NCI-H446 treated with DMSO at 0.1 percent for 48 hours (cell line): Measurements from ENCODE around the gene TEDC1.

Experiments
- DNase-seq: peaks from one replicate; lab custom pipeline; 2025; lab: John Stamatoyannopoulos, UW

Gene TEDC1

DNA sequence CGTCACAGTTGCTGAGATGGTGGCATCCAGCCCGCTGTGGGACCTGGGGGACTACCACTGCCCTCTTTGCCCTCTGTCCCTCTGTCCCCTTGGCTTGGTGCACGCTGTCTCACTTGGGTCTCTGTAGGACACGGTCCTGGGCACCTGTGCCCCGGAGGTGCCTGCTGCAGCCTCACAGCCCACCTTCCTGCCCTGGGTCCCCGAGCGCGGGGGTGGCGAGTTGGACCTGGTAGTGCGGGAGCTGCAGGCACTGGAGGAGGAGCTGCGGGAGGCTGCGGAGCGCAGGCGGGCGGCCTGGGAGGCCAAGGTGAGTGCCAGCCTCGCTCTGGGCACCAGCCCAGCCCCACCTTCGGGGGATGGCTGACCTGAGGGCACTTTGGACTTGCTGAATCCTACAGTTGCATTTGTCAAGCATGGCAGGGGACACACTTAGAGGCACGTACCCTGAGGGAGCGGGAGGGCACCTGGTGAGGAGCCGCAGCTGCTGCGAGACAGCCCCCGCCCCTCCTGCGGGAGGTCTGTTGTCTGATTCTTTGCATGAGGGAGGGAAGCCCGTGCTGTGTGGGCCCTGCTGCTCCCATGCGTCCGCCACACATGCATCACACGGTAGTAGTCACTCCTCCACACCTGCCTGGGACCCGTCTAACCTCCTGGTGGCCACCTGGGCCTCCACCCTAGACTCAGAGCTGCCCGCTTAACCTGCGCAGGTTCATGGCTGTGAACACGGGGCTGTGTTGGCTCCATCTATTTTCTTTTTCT is 6.8 kb downstream of the TEDC1 start:
- no peak for DNase-seq

- DNase-seq: no peak
These were observed 7.6 kb downstream of the TEDC1 start for GRCh38 chr14:105498430-105499255.

DNA sequence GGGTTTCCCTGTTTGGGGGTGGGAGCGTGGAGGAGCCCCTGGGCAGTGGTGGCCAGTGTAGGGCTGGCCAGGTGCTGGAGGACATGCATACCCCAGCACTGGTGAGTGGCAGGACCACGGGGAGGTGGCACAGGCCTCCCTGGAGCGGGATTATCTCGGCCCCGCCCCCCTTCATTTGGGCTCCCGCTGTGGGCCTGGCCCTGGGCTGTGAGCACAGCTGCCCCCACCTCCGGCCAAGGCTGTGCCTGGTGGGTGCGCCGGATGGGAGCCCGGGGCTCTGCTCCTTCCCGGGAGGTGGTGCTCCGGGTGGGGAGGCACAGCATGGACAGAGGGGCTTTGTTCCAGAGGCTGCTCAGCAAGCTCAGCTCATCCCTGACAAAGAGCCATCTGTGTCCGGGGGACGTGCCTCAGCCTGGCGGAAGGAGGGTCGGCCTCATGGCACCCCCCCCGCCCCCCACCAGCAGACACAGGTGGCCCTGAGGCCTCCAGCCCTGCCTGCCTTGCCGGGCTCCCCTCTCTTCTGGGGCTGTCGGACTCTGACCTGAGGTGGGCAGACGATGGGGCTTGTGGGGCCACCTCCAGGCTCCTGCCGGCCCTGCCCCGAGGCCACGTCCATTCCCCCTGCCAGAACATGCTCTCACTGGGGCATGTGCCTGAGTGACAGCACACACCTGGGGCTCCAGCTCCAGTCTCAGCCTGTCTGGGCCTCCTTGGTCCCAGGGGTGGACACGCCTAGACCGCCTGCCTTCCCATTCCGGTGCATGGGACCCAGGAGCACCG is 8.4 kb downstream of the TEDC1 start:
- DNase-seq: no peak

GRCh38 chr14:105500036-105500725 is 9.1 kb downstream of the TEDC1 start:
- DNase-seq: no peak

DNA sequence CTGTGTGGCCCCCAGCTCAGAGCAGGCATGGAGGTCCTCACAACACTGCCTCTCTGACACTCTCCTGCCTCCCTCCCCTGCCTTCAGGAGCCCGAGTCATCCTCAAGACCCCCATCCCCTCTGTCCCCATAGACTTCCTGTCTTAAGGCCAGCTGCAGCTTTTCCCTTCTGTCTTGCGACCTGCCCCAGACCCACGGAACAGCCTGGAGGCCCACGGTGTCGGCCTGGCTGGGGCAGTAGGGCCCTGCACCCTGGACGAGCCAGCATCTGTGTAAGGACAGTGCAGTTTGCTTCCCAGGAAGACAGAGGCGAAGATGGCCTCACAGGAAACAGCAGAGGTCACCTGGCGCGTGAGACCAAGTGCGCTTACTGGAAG is 9.7 kb downstream of the TEDC1 start:
- DNase-seq: no peak

DNA sequence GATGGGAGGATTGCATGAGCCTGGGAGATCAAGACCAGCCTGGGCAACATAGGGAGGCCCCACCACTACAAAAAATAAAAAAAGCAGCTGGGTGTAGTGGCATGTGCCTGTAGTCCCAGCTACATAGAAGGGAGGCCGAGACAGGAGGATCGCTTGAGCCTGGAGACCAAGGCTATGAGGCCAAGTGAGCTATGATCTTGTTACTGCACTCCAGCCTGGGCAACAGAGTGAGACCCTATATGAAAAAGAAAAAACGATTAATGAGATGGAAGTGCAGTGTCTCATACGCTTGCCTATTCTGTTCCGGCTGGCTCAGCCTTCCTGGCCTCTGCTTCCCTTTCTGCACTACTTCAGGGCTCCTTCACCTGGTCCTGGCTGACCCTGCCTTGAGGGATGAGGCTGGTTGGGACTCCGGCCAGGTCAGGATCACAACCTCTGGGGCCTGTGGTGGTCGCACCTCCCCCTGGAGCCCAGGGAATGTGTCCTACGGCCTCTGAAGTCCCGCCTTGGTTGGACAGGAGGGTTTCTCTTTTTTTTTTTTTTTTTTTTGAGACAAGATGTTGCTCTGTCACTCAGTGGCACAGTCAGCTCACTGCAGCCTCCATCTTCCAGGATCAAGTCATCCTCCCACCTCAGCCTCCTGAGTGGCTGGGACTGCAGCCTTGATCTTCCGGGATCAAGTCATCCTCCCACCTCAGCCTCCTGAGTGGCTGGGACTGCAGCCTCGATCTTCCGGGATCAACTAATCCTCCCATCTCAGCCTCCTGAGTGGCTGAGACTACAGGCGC is 10.7 kb downstream of the TEDC1 start:
- no peak for DNase-seq

- DNase-seq: no peak
These were observed 11.6 kb downstream of the TEDC1 start for GRCh38 chr14:105502446-105503295.

GRCh38 chr14:105503296-105503640 is 12.2 kb downstream of the TEDC1 start:
- DNase-seq: no peak

DNA sequence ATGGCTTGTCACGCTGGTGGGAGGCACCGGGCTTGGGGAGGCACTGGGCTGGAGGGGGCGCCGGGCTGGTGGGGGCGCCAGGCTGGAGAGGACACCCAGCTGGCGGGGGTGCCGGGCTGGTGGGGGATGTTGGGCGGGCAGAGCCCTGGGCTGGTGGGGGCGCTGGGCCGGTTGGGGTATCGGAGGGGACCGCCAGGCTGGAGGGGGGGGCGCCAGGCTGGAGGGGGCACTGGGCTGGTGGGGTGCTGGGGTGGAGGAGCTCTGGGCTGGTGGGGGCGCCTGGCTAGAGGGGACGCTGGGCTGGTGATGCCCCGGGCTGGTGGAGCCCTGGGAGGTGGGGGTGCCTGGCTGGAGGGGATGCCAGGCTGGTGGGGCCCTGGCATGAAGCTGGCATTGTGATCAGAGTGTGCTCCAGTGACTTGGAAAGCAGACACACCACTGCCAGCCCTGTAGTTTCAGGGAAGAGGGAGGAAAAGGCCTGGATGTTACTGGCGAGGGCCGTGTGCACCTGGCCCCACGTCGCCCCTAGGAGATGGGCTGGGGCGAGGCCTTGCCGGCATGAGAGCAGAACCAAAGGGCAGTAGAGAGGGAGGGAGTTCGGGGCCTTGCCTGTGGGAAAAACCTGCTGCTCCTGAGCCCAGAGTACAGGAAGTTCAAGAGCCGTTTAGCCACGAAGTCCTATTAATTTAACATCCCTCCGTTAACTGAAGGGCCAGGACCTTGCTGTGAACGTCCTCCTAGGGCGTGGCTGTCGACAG is 13.1 kb downstream of the TEDC1 start:
- no peak for DNase-seq

DNA sequence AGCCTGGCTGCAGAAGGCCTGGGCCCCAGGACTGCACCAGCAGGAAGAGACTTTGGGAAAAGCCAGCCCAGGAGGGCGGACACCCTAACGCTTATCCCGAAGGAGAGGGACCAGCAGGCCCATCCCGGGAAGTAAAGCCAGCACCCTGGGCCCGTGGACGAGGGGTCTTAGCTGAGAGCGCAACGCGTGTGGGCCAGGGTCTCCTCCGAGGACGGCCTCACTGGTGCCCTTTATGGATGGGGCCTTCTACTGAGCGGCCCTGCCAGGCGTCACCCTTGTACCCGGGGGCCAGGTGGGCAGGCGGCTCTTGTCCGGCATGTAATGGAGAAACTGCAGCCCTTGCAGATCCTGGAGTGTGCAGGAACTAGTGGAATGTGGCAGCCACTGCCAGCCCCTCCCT is 14.1 kb downstream of the TEDC1 start:
- DNase-seq: no peak

- DNase-seq: no peak
These were observed 16.2 kb downstream of the TEDC1 start for GRCh38 chr14:105507247-105507646.

DNA sequence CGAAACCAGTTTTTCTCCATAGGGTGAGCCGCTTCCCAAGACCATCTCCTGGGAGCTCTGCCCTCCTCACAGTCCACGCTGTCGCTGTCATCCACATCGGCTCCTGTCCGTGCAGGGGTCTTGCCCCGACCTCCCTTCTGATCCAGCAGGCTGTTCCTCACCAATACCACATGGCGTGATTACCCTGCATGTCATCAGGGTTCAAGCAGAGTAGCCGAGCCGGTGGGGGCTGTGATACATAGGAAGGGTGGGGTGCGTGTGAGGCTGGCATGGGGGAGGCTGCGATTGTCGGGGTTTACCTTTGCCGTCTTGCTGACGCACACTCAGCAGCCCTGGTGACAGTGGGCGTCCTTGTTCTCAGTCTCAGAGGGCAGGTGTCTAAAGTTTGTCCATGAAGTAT is 17.0 kb downstream of the TEDC1 start:
- DNase-seq: no peak

GRCh38 chr14:105508601-105509000 is 17.6 kb downstream of the TEDC1 start:
- no peak for DNase-seq

- DNase-seq: no peak
These were observed 26.1 kb downstream of the TEDC1 start for GRCh38 chr14:105517096-105517495.

- DNase-seq: no peak
These were observed 29.1 kb downstream of the TEDC1 start for GRCh38 chr14:105519946-105520698.

DNA sequence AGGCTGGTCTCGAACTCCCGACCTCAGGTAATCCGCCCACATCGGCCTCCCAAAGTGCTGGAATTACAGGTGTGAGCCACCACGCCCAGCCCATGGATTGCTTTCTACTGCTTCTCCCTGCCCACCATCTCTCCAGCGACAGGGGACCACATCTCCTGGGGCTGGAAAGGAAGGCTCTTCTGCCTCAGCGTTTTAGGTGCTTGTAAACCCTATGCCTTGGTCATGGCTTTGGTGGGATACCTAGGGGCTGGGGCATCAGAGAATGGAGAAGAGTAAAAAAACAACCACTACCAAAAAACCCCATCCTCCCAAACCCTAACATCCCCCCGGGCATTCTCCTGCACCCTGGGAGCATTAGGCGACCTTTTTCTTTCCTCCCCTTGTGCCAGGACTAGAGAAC is 34.3 kb downstream of the TEDC1 start:
- DNase-seq: no peak

GRCh38 chr14:105525861-105526775 is 35.1 kb downstream of the TEDC1 start, which contains the start of gene TMEM121:
TMEM121 (plus strand) TSS chr14:105526583; CDS start chr14:105528835, 2,252 bp downstream.
- no peak for DNase-seq
